ENCODE measurements around the gene IGF2R. TPM values are rescaled to one million over a fixed set of nuclear protein-coding genes. Genes with fewer than 3 reads are reported as not detected.

The IGF2R gene
- total and polyA plus RNA-seq, 8 donors: 2.0 to 70.5 (median 31.5) TPM

DNA sequence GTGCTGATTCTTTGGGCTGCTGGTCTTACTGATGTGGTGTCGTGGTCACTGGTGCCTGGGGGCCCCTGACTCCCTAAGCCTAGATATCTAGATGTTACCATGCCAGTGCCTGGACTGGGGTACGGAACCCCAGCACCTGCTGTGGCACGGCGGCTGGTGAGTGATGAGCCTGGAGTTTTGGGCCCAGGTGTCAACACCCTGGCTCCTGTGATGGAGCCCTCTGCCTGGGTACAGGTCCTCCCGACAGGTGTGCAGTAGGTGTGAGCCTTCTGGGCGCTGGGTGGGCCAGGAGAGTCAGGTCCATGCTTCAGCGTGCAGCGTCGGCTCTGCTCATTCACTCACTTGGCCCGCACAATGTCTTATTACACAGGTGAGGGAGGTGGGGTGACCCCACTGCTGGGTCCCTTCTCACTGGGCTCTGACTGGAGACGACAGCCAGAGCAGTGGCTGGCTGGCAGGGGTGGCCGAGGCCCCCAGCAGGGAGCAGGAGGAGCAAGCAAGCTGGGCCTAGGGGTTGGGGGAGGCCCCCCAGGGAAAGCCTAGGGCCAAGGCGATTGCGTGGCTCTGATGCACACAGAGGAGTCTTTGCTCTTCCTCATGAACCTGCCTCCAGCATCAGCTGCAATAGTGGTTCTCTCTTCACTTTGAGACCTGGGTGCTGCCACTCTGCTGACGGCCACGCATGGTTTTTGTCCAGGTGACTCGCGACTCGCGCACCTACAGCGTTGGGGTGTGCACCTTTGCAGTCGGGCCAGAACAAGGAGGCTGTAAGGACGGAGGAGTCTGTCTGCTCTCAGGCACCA lies 110.2 kb downstream of the IGF2R start:
- Histone ChIP-seq H3K9me3 (no peaks in the 10 kb centered on the region), H3K4me1 (no peaks in the 10 kb centered on the region), H3K4me3 (no peak overlapping the region), H3K27ac (no peak overlapping the region), H3K27me3 (no peaks in the 10 kb centered on the region), H3K36me3 (peaks cover 60 to 100% (median 100%) of the 10 kb centered on the region in 4 donors)
- no peak for TF ChIP-seq EP300 (IDR thresholded peaks at IDR 0.05)
- TF ChIP-seq POLR2A (IDR thresholded peaks at IDR 0.05): no peak
- TF ChIP-seq, protein P1, sequence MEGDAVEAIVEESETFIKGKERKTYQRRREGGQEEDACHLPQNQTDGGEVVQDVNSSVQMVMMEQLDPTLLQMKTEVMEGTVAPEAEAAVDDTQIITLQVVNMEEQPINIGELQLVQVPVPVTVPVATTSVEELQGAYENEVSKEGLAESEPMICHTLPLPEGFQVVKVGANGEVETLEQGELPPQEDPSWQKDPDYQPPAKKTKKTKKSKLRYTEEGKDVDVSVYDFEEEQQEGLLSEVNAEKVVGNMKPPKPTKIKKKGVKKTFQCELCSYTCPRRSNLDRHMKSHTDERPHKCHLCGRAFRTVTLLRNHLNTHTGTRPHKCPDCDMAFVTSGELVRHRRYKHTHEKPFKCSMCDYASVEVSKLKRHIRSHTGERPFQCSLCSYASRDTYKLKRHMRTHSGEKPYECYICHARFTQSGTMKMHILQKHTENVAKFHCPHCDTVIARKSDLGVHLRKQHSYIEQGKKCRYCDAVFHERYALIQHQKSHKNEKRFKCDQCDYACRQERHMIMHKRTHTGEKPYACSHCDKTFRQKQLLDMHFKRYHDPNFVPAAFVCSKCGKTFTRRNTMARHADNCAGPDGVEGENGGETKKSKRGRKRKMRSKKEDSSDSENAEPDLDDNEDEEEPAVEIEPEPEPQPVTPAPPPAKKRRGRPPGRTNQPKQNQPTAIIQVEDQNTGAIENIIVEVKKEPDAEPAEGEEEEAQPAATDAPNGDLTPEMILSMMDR (IDR thresholded peaks at IDR 0.05): no peak
- TF ChIP-seq POLR2AphosphoS5 (IDR thresholded peaks at IDR 0.05): no peak
- DNase-seq: no peak
- 96 to 99% (median 97%) methylated on average over 11 to 23 of the region's 23 CpGs for WGBS, 5 donors
- intact Hi-C loops (cut with DNase I; ENCODE audit: low total_unique reads): no loop called here

DNA sequence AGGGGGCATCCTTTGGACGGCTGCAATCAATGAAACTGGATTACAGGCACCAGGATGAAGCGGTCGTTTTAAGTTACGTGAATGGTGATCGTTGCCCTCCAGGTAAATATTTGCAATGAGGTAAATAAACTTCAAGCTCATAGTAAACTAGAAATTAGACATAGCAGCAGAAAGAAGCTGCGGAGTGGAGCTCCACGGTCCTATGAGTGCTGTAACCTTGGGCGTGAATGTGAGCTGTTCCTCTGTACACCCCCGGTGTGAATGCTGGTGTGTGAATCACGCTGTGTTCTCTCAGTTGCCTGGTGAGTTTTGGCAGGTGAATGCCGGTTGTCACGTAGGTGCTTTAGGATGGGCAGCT lies 110.8 kb downstream of the IGF2R start:
- no peak overlapping the region for H3K4me3 ChIP-seq
- intact Hi-C loops (cut with DNase I; ENCODE audit: low total_unique reads): no loop called here
- DNase-seq: no peak
- H3K27ac ChIP-seq: no peak overlapping the region
- 92 to 95% (median 93%) methylated on average over 12 of the region's 12 CpGs for WGBS, 5 donors
- no peaks in the 10 kb centered on the region for H3K27me3 ChIP-seq
- TF ChIP-seq, protein P1 (IDR thresholded peaks at IDR 0.05): no peak
- TF ChIP-seq POLR2A (IDR thresholded peaks at IDR 0.05) (no peak), POLR2AphosphoS5 (IDR thresholded peaks at IDR 0.05) (no peak), EP300 (IDR thresholded peaks at IDR 0.05) (no peak)
- peaks cover 62 to 100% (median 100%) of the 10 kb centered on the region in 4 donors for H3K36me3 ChIP-seq
- H3K9me3 ChIP-seq: no peaks in the 10 kb centered on the region
- H3K4me1 ChIP-seq: no peaks in the 10 kb centered on the region

DNA sequence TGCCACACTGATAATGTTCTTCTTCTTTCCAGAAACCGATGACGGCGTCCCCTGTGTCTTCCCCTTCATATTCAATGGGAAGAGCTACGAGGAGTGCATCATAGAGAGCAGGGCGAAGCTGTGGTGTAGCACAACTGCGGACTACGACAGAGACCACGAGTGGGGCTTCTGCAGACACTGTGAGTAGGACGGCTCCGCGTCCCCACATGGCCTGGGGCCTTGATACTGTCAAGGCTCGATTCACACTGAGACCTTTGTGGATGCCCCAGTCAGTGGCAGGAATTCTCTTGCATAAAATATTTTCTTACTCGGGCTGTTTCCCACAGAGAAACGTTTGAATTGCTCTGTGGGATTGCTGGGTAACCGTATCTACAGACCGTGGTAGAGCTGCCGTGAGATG lies 111.2 kb downstream of the IGF2R start:
- H3K36me3 ChIP-seq: peaks cover 66 to 100% (median 100%) of the 10 kb centered on the region in 4 donors
- no peaks in the 10 kb centered on the region for H3K9me3 ChIP-seq
- H3K4me3 ChIP-seq: no peak overlapping the region
- no peaks in the 10 kb centered on the region for H3K4me1 ChIP-seq
- WGBS, 5 donors: 96 to 99% (median 98%) methylated on average over 17 of the region's 17 CpGs
- H3K27me3 ChIP-seq: no peaks in the 10 kb centered on the region
- H3K27ac ChIP-seq: no peak overlapping the region
- no peak for TF ChIP-seq POLR2A (IDR thresholded peaks at IDR 0.05)
- no peak for TF ChIP-seq POLR2AphosphoS5 (IDR thresholded peaks at IDR 0.05)
- TF ChIP-seq EP300 (IDR thresholded peaks at IDR 0.05): no peak
- TF ChIP-seq, protein P1 (IDR thresholded peaks at IDR 0.05): no peak
- intact Hi-C loops (cut with DNase I; ENCODE audit: low total_unique reads): no loop called here
- no peak for DNase-seq

DNA sequence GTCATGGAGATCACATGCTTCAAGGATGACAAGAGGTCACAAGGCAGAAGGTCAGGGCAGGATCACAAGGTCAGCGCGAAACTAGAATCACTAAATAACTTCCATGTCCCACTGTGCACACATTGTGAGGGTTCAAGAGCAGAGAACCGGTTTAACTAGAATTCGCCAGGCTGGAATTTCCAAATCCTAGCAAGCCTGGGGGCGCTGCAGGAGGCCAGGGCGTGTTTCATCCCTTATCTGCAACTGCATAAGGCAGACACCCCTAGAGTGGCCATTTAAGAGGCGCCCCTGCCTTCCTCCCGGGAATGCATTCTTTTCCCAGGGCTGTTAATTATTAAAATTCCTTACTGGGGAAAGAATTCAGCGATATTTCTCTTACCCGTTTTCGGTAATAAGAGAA lies 112.5 kb downstream of the IGF2R start:
- intact Hi-C loops (cut with DNase I; ENCODE audit: low total_unique reads): no loop called here
- Histone ChIP-seq H3K36me3 (peaks cover 76 to 100% (median 100%) of the 10 kb centered on the region in 4 donors), H3K27ac (no peak overlapping the region), H3K4me1 (no peaks in the 10 kb centered on the region), H3K9me3 (no peaks in the 10 kb centered on the region), H3K27me3 (no peaks in the 10 kb centered on the region), H3K4me3 (no peak overlapping the region)
- TF ChIP-seq, protein P1 (IDR thresholded peaks at IDR 0.05): no peak
- TF ChIP-seq POLR2A (IDR thresholded peaks at IDR 0.05) (no peak), POLR2AphosphoS5 (IDR thresholded peaks at IDR 0.05) (no peak), EP300 (IDR thresholded peaks at IDR 0.05) (no peak)
- WGBS, 5 donors: 90 to 95% (median 93%) methylated on average over 11 of the region's 11 CpGs
- DNase-seq: no peak

All from stomach (tissue), 9 donors.